AG04449 (cell line): Measurements from ENCODE around the gene TWNK.

Experiments used
- CTCF ChIA-PET: fragments of 350-600 bp; formaldehyde crosslinking; extraction: SDS; loops from one replicate; lab custom pipeline; 2021; ENCODE audit warnings: antibody characterized with exemption; lab: Yijun Ruan, JAX
- POLR2A ChIA-PET: fragments of 400-600, 350-600 bp; formaldehyde crosslinking; extraction: SDS; loops from one replicate; lab custom pipeline; 2020; ENCODE audit warnings: antibody characterized with exemption, inconsistent platforms; lab: Yijun Ruan, JAX
- DNase-seq: peaks from one replicate; pipeline ENCODE4 v3.0.0-alpha.2; 2010; ENCODE audit warnings: low read depth, low spot score
- H3K4me3 ChIP-seq: 2 replicates; pipeline ENCODE4 v1.5.1; 2011; ENCODE audit warnings: low read depth, mild to moderate bottlenecking, control low read depth, low read length
- CTCF ChIP-seq: IDR thresholded peaks from one replicate; pipeline ENCODE4 v1.5.1; 2011; ENCODE audit warnings: mild to moderate bottlenecking, moderate library complexity, low read length, control low read depth, inconsistent platforms; ENCODE audit not compliant: insufficient read depth; ENCODE audit errors: missing control alignments

Gene TWNK

GRCh38 chr10:100997360-100998182 is 10.2 kb downstream of the TWNK start:
- ChIA-PET POLR2A (interaction anchor here (0.9 to 2.0 kb wide), 4 partner anchors 9 to 34 kb away, joined by 3 to 8 read pairs (median 6); no protein-coding TSS in a partner anchor), CTCF (interaction anchor here (0.6 to 26.4 kb wide), 24 partner anchors 11 to 462 kb away, joined by 3 to 803 read pairs (median 4); partner anchors contain the start of genes HIF1AN, KAZALD1, MRPL43 and PDZD7)
- DNase-seq = no peak
- peak; percentile 88 for TF ChIP-seq CTCF
- peak overlapping the region; percentile 85 for H3K4me3 ChIP-seq

GRCh38 chr10:100998183-100998990 is 11.0 kb downstream of the TWNK start:
- H3K4me3 ChIP-seq = peak overlapping the region; percentile 85
- TF ChIP-seq CTCF = no peak
- ChIA-PET CTCF (interaction anchor here (0.6 to 26.4 kb wide), 18 partner anchors 11 to 463 kb away, joined by 3 to 803 read pairs (median 4); partner anchors contain the start of genes HIF1AN, KAZALD1, MRPL43 and PDZD7), POLR2A (interaction anchor here (0.9 to 2.0 kb wide), 7 partner anchors 9 to 34 kb away, joined by 3 to 8 read pairs (median 4); partner anchors contain the start of genes PDZD7 and SFXN3)
- DNase-seq = no peak

- TF ChIP-seq CTCF = peak; percentile 96
- DNase-seq = no peak
- ChIA-PET CTCF (interaction anchor here (0.6 to 26.4 kb wide), 10 partner anchors 10 to 1114 kb away, joined by 3 to 803 read pairs (median 11); partner anchors contain the start of genes KAZALD1, MRPL43, PDZD7 and SFXN3), POLR2A (interaction anchor here (0.9 to 2.6 kb wide), 8 partner anchors 8 to 33 kb away, joined by 3 to 16 read pairs (median 4); partner anchors contain the start of genes MRPL43, PDZD7, SFXN3 and TWNK)
- peak overlapping the region; percentile 85 for H3K4me3 ChIP-seq
These were observed 11.8 kb downstream of the TWNK start for GRCh38 chr10:100998991-100999741.

- peak within 1 kb of the TSS; percentile 85 for H3K4me3 ChIP-seq
- no peak for TF ChIP-seq CTCF
- DNase-seq = no peak
- POLR2A ChIA-PET = interaction anchor here (1.0 to 2.6 kb wide), 6 partner anchors 8 to 32 kb away, joined by 3 to 16 read pairs (median 4); partner anchors contain the start of genes MRPL43, PDZD7, SFXN3 and TWNK
- CTCF ChIA-PET = interaction anchor here (0.6 to 26.4 kb wide), 9 partner anchors 9 to 1114 kb away, joined by 3 to 803 read pairs (median 13); partner anchors contain the start of genes KAZALD1, MRPL43, PDZD7 and SFXN3
These were observed 12.4 kb downstream of the TWNK start, which contains the start of gene LZTS2 for GRCh38 chr10:100999742-101000126. LZTS2 (plus strand) TSS chr10:100999808; CDS start chr10:101002539, 2,731 bp downstream.
